Esophagus squamous epithelium (tissue), 5 donors: ENCODE measurements around the gene REPS2. TPM values are rescaled to one million over a fixed set of nuclear protein-coding genes. Genes with fewer than 3 reads are reported as not detected.

Source experiments
- DNase-seq: peaks from one replicate; lab custom pipeline; 2025; lab: John Stamatoyannopoulos, UW
- H3K27ac ChIP-seq, 4 donors: fragments of 200-600 bp; sonication (generic); one replicate each; pipeline ENCODE4 v1.5.1; 2016 to 2019; ENCODE audit warnings: mild to moderate bottlenecking in 1 of 4
- H3K27me3 ChIP-seq, 4 donors: fragments of 200-600 bp; sonication (generic); 1 replicate in 3 of 4; 2 replicates in 1 of 4; pipeline versions ENCODE4 v1.5.1 to v1.6.0; 2017 to 2021; ENCODE audit warnings: antibody characterized with exemption in 1 of 4
- H3K36me3 ChIP-seq, 3 donors: fragments of 200-600 bp; sonication (generic); one replicate each; pipeline ENCODE4 v1.5.1; 2016 to 2019
- H3K4me1 ChIP-seq, 3 donors: fragments of 200-600 bp; sonication (generic); one replicate each; pipeline ENCODE4 v1.5.1; 2017 to 2019
- H3K4me3 ChIP-seq, 4 donors: fragments of 200-600 bp; sonication (generic); 1 replicate in 3 of 4; 2 replicates in 1 of 4; pipeline ENCODE4 v1.5.1; 2016 to 2019; ENCODE audit warnings: mild to moderate bottlenecking in 2 of 4, moderate library complexity in 1 of 4
- H3K9me3 ChIP-seq, 3 donors: fragments of 200-600 bp; sonication (generic); one replicate each; pipeline ENCODE4 v1.5.1; 2016 to 2019
- POLR2A ChIP-seq, 4 donors: fragments of 450-650 bp; IDR thresholded peaks; one replicate each; pipeline ENCODE4 v1.6.1; 2017; ENCODE audit warnings: antibody characterized with exemption in 4 of 4, mild to moderate bottlenecking in 4 of 4, moderate library complexity in 3 of 4
- WGBS, 2 donors: methylation state at CpG; one replicate each; pipeline ENCODE4 v1.1.5; 2018; 5-methylcytosine and 5-hydroxymethylcytosine counted together
- intact Hi-C: fragments of 100-400 bp; cut with DNase I; formaldehyde crosslinking; loops from one replicate; pipeline ENCODE4 v1.15.0; 2022
- total RNA-seq, 4 donors: library from RNA; depleted of rRNA; stranded (reverse); fragments of >200 nt; gene quantifications; one replicate each; pipeline ENCODE4 v1.1.0, GENCODE V29; 2016
- TF ChIP-seq, protein P1 (sequence below), 6 experiments: fragments of 450-650 bp in 4 of 6; fragments of 200-600 bp in 2 of 6; sonication (generic) in 2 of 6; IDR thresholded peaks; one replicate each; pipeline ENCODE4 v1.5.1; 2016 to 2019; ENCODE audit warnings: antibody characterized with exemption in 6 of 6, mild to moderate bottlenecking in 4 of 6, moderate library complexity in 4 of 6
- donor health status: DM: yes; HTN: yes; CAD: no.

Gene REPS2
- total RNA-seq, 4 donors from 2014 or later, result 0.97 to 12.8 (median 3.0) TPM

DNA sequence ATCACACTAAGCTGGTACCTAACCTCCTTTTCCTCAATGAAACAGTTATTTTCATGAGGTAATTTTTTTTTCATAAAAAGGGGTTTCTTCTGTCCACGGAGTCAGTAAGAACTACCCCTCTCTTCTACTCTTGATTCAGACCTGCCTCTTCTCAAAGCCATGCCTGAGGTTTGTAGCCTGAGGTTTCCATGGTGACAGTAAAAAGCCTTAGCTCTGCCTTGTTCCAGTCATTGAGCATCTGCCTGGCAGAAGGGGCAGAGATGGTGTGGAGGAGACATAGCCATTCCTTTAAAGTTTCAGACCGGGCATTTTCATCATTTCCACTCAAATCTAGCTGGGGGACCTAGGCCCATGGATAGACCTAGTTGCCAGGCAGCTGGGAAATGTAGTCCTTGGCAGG is 135.5 kb downstream of the REPS2 start:
- Histone ChIP-seq H3K9me3 (no peaks in the 10 kb centered on the region), H3K4me3 (no peak overlapping the region), H3K27me3 (no peaks in the 10 kb centered on the region), H3K27ac (no peak overlapping the region), H3K36me3 (no peaks in the 10 kb centered on the region), H3K4me1 (peaks cover 0 to 9% (median 0%) of the 10 kb centered on the region in 3 donors)
- no peak for TF ChIP-seq POLR2A (IDR thresholded peaks at IDR 0.05)
- TF ChIP-seq, protein P1, sequence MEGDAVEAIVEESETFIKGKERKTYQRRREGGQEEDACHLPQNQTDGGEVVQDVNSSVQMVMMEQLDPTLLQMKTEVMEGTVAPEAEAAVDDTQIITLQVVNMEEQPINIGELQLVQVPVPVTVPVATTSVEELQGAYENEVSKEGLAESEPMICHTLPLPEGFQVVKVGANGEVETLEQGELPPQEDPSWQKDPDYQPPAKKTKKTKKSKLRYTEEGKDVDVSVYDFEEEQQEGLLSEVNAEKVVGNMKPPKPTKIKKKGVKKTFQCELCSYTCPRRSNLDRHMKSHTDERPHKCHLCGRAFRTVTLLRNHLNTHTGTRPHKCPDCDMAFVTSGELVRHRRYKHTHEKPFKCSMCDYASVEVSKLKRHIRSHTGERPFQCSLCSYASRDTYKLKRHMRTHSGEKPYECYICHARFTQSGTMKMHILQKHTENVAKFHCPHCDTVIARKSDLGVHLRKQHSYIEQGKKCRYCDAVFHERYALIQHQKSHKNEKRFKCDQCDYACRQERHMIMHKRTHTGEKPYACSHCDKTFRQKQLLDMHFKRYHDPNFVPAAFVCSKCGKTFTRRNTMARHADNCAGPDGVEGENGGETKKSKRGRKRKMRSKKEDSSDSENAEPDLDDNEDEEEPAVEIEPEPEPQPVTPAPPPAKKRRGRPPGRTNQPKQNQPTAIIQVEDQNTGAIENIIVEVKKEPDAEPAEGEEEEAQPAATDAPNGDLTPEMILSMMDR (IDR thresholded peaks at IDR 0.05), result no peak
- intact Hi-C loops, result no loop called here
- no peak for DNase-seq
- 46 to 78% methylated on average over 2 of the region's 2 CpGs for WGBS, 2 donors

DNA sequence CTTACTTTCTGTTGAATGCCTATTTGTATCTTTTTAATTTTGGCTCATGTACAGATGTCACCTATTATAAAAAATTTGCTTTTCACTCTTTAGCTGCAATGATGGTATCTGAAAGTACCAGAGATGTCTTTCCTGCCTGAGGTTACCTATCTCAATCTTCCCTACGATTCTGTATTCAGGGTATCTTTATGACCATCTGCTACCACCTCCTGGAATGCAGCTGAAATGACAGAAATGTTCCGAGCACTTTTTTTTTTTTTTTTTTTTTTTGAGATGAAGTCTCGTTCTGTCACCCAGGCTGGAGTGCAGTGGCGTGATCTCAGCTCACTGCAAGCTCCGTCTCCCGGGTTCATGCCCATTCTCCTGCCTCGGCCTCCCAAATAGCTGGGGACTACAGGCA is 136.4 kb downstream of the REPS2 start:
- Histone ChIP-seq H3K27me3 (no peaks in the 10 kb centered on the region), H3K9me3 (no peaks in the 10 kb centered on the region), H3K36me3 (no peaks in the 10 kb centered on the region), H3K4me1 (peaks cover 0 to 7% (median 0%) of the 10 kb centered on the region in 3 donors), H3K27ac (no peak overlapping the region), H3K4me3 (no peak overlapping the region)
- TF ChIP-seq, protein P1 (IDR thresholded peaks at IDR 0.05), result peak in 1 of 6 experiments; percentile 6
- no peak for TF ChIP-seq POLR2A (IDR thresholded peaks at IDR 0.05)
- intact Hi-C loops, result no loop called here
- WGBS, 2 donors, result 7 to 43% methylated on average over 3 to 7 of the region's 7 CpGs
- no peak for DNase-seq

DNA sequence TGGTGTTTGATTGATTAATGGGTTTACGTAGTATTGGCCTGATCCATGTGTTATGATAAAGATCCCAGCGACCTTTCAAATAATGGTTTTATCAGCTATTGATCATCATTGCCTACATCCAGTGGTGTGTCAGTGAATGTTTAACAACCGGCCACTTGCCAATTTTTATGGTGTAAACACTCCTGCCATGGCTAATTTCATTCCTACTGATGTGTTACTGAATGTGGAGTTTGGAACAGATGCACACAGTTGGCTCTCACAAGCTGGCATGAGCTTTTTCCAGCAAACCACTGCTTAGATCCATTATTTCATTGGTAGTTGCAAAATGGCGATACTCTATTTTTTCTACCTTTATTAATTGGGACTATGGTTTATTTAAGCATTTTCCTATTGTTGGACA is 139.9 kb downstream of the REPS2 start:
- Histone ChIP-seq H3K27ac (no peak overlapping the region), H3K36me3 (no peaks in the 10 kb centered on the region), H3K4me1 (no peaks in the 10 kb centered on the region), H3K9me3 (no peaks in the 10 kb centered on the region), H3K4me3 (no peak overlapping the region), H3K27me3 (no peaks in the 10 kb centered on the region)
- TF ChIP-seq POLR2A (IDR thresholded peaks at IDR 0.05), result no peak
- TF ChIP-seq, protein P1 (IDR thresholded peaks at IDR 0.05), result no peak
- 72 to 81% methylated on average over 4 of the region's 4 CpGs for WGBS, 2 donors
- no peak for DNase-seq
- intact Hi-C loops, result no loop called here

DNA sequence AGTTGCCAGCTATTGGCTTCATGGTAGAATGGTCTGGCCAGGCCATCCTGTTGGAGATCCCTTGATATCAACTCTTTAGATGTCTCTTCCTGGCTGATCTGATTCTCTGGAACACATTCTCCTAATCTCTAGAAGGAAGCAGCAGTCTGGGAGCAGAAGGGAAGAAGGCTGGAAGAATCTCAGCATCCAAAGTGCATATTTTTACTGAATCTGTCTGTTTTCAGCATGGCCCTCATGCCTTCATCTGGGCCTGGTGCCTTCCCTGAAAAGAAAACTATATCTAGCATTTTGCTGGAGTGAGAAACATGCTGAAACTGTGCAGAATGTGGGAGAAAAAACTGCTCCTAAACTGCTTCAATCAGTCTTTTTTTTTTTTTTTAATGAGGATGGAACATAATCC is 148.7 kb downstream of the REPS2 start:
- Histone ChIP-seq H3K9me3 (no peaks in the 10 kb centered on the region), H3K36me3 (no peaks in the 10 kb centered on the region), H3K4me3 (no peak overlapping the region), H3K27ac (no peak overlapping the region), H3K4me1 (no peaks in the 10 kb centered on the region), H3K27me3 (no peaks in the 10 kb centered on the region)
- intact Hi-C loops, result no loop called here
- TF ChIP-seq, protein P1 (IDR thresholded peaks at IDR 0.05), result no peak
- TF ChIP-seq POLR2A (IDR thresholded peaks at IDR 0.05), result no peak
- DNase-seq, result no peak

DNA sequence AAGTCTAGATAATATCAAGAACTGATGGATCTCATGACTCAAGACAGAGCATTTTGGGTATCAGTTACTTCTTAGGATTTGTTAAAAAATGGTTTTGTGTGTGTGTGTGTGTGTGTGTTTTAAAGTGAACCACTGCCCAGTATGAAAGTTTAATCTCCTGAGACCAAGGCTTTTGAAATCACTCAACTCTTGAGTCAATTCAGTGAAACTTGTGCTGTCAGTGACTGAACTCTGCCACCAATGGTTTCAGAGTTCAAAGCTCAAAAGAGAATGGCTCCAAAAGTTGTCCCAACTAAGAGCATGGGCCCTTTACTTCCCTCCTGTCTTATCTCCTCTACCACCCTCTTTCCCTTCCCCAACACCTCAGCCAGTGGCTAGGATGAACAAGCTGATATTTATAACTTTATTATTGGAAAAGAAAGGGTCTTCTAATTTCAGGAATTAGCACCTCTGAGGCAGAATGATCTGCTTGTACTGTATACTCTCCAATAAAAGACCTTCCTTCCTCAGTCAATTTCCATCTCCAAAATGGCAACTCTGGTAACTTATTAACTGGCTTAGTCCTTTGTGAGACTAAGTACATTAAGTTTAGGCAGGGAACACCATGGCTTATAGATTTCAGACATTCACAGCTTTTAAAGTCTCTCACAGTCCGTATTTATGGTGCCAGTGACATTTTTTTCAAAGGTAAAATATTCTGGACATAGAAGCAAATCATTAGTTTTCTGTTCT is 152.2 kb downstream of the REPS2 start:
- TF ChIP-seq, protein P1 (IDR thresholded peaks at IDR 0.05), result no peak
- TF ChIP-seq POLR2A (IDR thresholded peaks at IDR 0.05), result no peak
- no peaks in the 10 kb centered on the region for H3K27me3 ChIP-seq
- H3K36me3 ChIP-seq, result no peaks in the 10 kb centered on the region
- no peaks in the 10 kb centered on the region for H3K4me1 ChIP-seq
- WGBS, 2 donors, result 48 to 88% methylated on average over 1 of the region's 1 CpG
- DNase-seq, result no peak
- intact Hi-C loops, result no loop called here
- H3K4me3 ChIP-seq, result no peak overlapping the region
- H3K9me3 ChIP-seq, result no peaks in the 10 kb centered on the region
- no peak overlapping the region for H3K27ac ChIP-seq
